K562 (cell line): ENCODE measurements around the gene ENDOD1. TPM values are rescaled to one million over a fixed set of nuclear protein-coding genes. Genes with fewer than 3 reads are reported as not detected.

Experiments used
- CBX2 ChIP-seq: fragments of 200-600 bp; sonication (generic); IDR thresholded peaks from one replicate; pipeline ENCODE4 v1.6.1; 2012; ENCODE audit warnings: mild to moderate bottlenecking, low read length, inconsistent platforms; ENCODE audit not compliant: insufficient read depth, poor library complexity, severe bottlenecking
- CBX5 ChIP-seq: IDR thresholded peaks from 2 replicates; pipeline ENCODE4 v1.6.1; 2014; ENCODE audit warnings: low read depth, borderline replicate concordance
- ERF ChIP-seq: fragments of 450-650 bp; formaldehyde crosslinking; IDR thresholded peaks from 2 replicates; pipeline ENCODE4 v1.4.0; 2020; ENCODE audit warnings: mild to moderate bottlenecking, mixed read lengths
- ETS2 ChIP-seq: IDR thresholded peaks from 2 replicates; pipeline ENCODE4 v1.6.1; 2016; ENCODE audit warnings: borderline replicate concordance, missing genetic modification characterization, mild to moderate bottlenecking, moderate library complexity, missing compliant biosample characterization; ENCODE audit not compliant: poor library complexity, severe bottlenecking
- EWSR1 ChIP-seq: fragments of 450-650 bp; IDR thresholded peaks from 2 replicates; pipeline ENCODE4 v1.6.1; 2018; ENCODE audit warnings: borderline replicate concordance, mild to moderate bottlenecking, low read depth, moderate library complexity; ENCODE audit not compliant: partially characterized antibody
- HDAC1 ChIP-seq, 2 experiments: fragments of 450-650 bp; IDR thresholded peaks; 2 replicates each; pipeline ENCODE4 v1.6.1; 2016 to 2017; ENCODE audit warnings: inconsistent platforms in 1 of 2, mild to moderate bottlenecking in 1 of 2, moderate library complexity in 1 of 2
- JUN ChIP-seq, 2 experiments: sonication (generic) in 1 of 2; formaldehyde crosslinking in 1 of 2; IDR thresholded peaks; 2 replicates each; pipeline versions ENCODE4 v1.6.1 to v1.8.0; 2012 to 2022; ENCODE audit warnings: borderline replicate concordance in 2 of 2, mild to moderate bottlenecking in 2 of 2, improper control_type of control experiment in 1 of 2, low read depth in 1 of 2, low read length in 1 of 2, missing genetic modification reagents in 1 of 2
- KLF1 ChIP-seq: fragments of 450-650 bp; IDR thresholded peaks from 2 replicates; pipeline ENCODE4 v1.6.1; 2016; ENCODE audit warnings: missing genetic modification characterization, missing compliant biosample characterization
- KLF13 ChIP-seq: fragments of 450-650 bp; IDR thresholded peaks from 2 replicates; pipeline ENCODE4 v1.6.1; 2016; ENCODE audit warnings: missing genetic modification characterization, low read depth, mild to moderate bottlenecking, missing compliant biosample characterization, moderate library complexity, borderline replicate concordance
- KLF16 ChIP-seq: IDR thresholded peaks from 2 replicates; pipeline ENCODE4 v1.6.1; 2016; ENCODE audit warnings: antibody characterized with exemption
- ZBTB1 ChIP-seq: sonication (generic); formaldehyde crosslinking; IDR thresholded peaks from 2 replicates; pipeline ENCODE4 v1.8.1; 2023; ENCODE audit warnings: missing genetic modification reagents, low read depth, mild to moderate bottlenecking, borderline replicate concordance
- ZBTB17 ChIP-seq: fragments of 450-650 bp; formaldehyde crosslinking; IDR thresholded peaks from 2 replicates; pipeline ENCODE4 v1.4.0; 2020; ENCODE audit warnings: mild to moderate bottlenecking
- ZNF217 ChIP-seq: sonication (generic); formaldehyde crosslinking; IDR thresholded peaks from 2 replicates; pipeline ENCODE4 v1.8.0; 2022; ENCODE audit warnings: mild to moderate bottlenecking, missing genetic modification reagents
- ZNF699 ChIP-seq: fragments of 250-450 bp; sonication (Bioruptor Pico); IDR thresholded peaks from 2 replicates; pipeline ENCODE4 v1.8.0; 2021; ENCODE audit warnings: mild to moderate bottlenecking, moderate library complexity; ENCODE audit not compliant: insufficient replicate concordance
- polyA plus RNA-seq, 8 experiments: library from polyadenylated mRNA; depleted of rRNA in 4 of 8; stranded (reverse) in 5 of 8; unstranded in 3 of 8; fragments of >200 nt; fragmentation: Nextera tagmentation in 2 of 8; fragmentation: Illumina TruSeq in 1 of 8; extraction: Ambion mirVana in 2 of 8; extraction: Trizol in 1 of 8; gene quantifications; 2 replicates each; pipeline versions ENCODE4 v1.2.1 to v1.2.3, GENCODE V29; 2011 to 2014; ENCODE audit warnings: inconsistent platforms in 1 of 8, missing spikeins in 1 of 8
- total RNA-seq, 7 experiments: library from RNA; depleted of rRNA in 6 of 7; stranded (reverse); fragments of >200 nt in 6 of 7; fragmentation: Illumina TruSeq in 2 of 7; extraction: Trizol in 2 of 7; gene quantifications; 2 replicates each; pipeline versions ENCODE4 v1.2.1 to v1.2.3, GENCODE V29; 2011 to 2021; ENCODE audit warnings: low replicate concordance in 1 of 7
- TF ChIP-seq, protein P1 (sequence below), 2 experiments: fragments of 250-450 bp in 1 of 2; fragments of 450-650 bp in 1 of 2; sonication (Bioruptor Pico) in 1 of 2; IDR thresholded peaks; 2 replicates each; pipeline versions ENCODE4 v1.6.1 to v1.8.0; 2016 to 2021; ENCODE audit warnings: mild to moderate bottlenecking in 2 of 2, moderate library complexity in 2 of 2, missing compliant biosample characterization in 1 of 2, missing genetic modification characterization in 1 of 2
- TF ChIP-seq, protein P2 (sequence below): sonication (generic); formaldehyde crosslinking; IDR thresholded peaks from 2 replicates; pipeline ENCODE4 v1.8.0; 2022; ENCODE audit warnings: missing genetic modification reagents, mild to moderate bottlenecking, borderline replicate concordance
- TF ChIP-seq, protein P3 (sequence below): fragments of 250-450 bp; sonication (Bioruptor Pico); IDR thresholded peaks from 2 replicates; pipeline ENCODE4 v1.4.0; 2020; ENCODE audit warnings: mild to moderate bottlenecking

The ENDOD1 gene
- total and polyA plus RNA-seq, 9 of the 15 experiments (the other 6 are each of a cell fraction or from before 2014, with no cell fraction given), result 4.2 to 11.8 (median 9.3) TPM

DNA sequence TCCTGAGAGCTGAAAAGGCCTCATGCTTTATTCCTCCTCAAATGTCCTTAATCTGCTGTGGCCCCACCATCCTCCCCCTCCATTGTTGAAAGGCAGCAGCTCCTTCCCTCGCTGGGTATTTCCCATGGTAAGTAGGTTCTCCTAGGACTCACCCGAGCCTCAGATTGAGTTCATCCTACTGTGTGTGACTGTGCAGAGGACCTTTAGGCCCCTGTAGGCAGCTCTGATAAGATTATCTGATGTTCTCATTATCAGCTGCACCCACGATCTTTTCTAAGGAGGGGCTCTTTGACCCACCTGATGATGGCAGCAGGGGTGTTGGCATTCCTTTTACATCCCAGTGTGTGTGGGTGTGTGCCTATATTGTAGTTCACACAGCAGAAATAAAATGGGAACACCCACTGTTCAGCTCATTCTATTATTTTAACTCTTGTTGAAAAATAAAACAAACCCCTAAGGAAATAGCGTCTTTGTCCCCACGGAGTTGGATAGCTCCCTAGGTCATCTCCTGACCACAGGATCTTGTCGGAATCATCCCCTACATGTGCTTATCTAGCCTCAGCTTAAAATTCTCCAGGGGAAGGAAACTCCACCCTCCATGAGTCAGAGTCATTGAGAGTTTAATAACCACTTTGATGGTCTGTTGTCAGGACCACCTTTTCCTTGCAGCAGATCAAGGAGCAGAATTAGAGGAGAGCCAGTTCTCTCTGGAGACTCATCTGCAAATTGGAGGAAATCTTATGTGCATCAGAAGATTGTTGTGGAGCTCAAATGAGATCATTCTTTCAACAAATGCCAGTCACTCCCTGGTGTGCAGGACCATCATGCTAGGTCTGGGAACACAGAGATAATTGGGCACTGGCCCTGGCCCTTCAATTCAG lies 19.3 kb downstream of the ENDOD1 start (continued):
- TF ChIP-seq HDAC1 (IDR thresholded peaks at IDR 0.05), result peak in 1 of 2 experiments; percentile 73; a peak in 2 of 4 replicates
- no peak for TF ChIP-seq ETS2 (tag)
- no peak; the same call in 1 of the 2 replicates for TF ChIP-seq KLF1
- TF ChIP-seq, protein P1, sequence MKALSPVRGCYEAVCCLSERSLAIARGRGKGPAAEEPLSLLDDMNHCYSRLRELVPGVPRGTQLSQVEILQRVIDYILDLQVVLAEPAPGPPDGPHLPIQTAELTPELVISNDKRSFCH (CRISPR knock-in tag; IDR thresholded peaks at IDR 0.05), result no peak
- TF ChIP-seq, protein P1 (tag; IDR thresholded peaks at IDR 0.05), result peak; percentile 34; the same call in 1 of the 2 replicates
- peak; percentile 78; the same call in 1 of the 2 replicates for TF ChIP-seq JUN (IDR thresholded peaks at IDR 0.05; ENCODE audit: borderline replicate concordance, low read depth, low read length)
- TF ChIP-seq JUN (CRISPR knock-in tag; IDR thresholded peaks at IDR 0.05; ENCODE audit: borderline replicate concordance), result no peak
- no peak for TF ChIP-seq ZBTB17 (CRISPR knock-in tag)
- TF ChIP-seq CBX2, result no peak
- TF ChIP-seq CBX5, result no peak
- no peak for TF ChIP-seq EWSR1
- peak; percentile 75 for TF ChIP-seq KLF16
- TF ChIP-seq, protein P2, sequence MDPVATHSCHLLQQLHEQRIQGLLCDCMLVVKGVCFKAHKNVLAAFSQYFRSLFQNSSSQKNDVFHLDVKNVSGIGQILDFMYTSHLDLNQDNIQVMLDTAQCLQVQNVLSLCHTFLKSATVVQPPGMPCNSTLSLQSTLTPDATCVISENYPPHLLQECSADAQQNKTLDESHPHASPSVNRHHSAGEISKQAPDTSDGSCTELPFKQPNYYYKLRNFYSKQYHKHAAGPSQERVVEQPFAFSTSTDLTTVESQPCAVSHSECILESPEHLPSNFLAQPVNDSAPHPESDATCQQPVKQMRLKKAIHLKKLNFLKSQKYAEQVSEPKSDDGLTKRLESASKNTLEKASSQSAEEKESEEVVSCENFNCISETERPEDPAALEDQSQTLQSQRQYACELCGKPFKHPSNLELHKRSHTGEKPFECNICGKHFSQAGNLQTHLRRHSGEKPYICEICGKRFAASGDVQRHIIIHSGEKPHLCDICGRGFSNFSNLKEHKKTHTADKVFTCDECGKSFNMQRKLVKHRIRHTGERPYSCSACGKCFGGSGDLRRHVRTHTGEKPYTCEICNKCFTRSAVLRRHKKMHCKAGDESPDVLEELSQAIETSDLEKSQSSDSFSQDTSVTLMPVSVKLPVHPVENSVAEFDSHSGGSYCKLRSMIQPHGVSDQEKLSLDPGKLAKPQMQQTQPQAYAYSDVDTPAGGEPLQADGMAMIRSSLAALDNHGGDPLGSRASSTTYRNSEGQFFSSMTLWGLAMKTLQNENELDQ, result no peak
- no peak for TF ChIP-seq ZNF699 (CRISPR knock-in tag)
- no peak for TF ChIP-seq KLF13 (tag)
- no peak for TF ChIP-seq ERF (CRISPR knock-in tag)
- no peak for TF ChIP-seq ZNF217 (CRISPR knock-in tag)
- TF ChIP-seq ZBTB1, result no peak
- TF ChIP-seq, protein P3, sequence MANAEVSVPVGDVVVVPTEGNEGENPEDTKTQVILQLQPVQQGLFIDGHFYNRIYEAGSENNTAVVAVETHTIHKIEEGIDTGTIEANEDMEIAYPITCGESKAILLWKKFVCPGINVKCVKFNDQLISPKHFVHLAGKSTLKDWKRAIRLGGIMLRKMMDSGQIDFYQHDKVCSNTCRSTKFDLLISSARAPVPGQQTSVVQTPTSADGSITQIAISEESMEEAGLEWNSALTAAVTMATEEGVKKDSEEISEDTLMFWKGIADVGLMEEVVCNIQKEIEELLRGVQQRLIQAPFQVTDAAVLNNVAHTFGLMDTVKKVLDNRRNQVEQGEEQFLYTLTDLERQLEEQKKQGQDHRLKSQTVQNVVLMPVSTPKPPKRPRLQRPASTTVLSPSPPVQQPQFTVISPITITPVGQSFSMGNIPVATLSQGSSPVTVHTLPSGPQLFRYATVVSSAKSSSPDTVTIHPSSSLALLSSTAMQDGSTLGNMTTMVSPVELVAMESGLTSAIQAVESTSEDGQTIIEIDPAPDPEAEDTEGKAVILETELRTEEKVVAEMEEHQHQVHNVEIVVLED (CRISPR knock-in tag), result no peak
